DND-41 (cell line): ENCODE results near the gene ATF7IP2.

Experiments
- CTCF ChIP-seq: IDR thresholded peaks from 2 replicates; pipeline ENCODE4 v1.5.1; 2012; ENCODE audit warnings: borderline replicate concordance, low read length, moderate library complexity, mild to moderate bottlenecking; ENCODE audit not compliant: poor library complexity, severe bottlenecking; ENCODE audit errors: extremely low read depth
- EZH2 ChIP-seq: IDR thresholded peaks from 3 replicates; pipeline ENCODE4 v1.6.1; 2012; ENCODE audit warnings: borderline replicate concordance, low read depth, mild to moderate bottlenecking, moderate library complexity, low read length, inconsistent platforms; ENCODE audit not compliant: severe bottlenecking

- TF ChIP-seq CTCF: no peak
- no peak for TF ChIP-seq EZH2
Measured at GRCh38 chr16:10419701-10420100, 33.8 kb downstream of the ATF7IP2 start.
